HCEC 1CT (cell line): ENCODE data around the gene CREB3L1.
"Not testable (repeated sequence)": the region's sequence is repeated elsewhere in the genome, so short reads cannot be mapped to it uniquely, and the experiment has no call there.

Experiments used
- DNase-seq: peaks from one replicate; pipeline ENCODE4 v3.0.0-alpha.2; 2017

Gene CREB3L1

DNA sequence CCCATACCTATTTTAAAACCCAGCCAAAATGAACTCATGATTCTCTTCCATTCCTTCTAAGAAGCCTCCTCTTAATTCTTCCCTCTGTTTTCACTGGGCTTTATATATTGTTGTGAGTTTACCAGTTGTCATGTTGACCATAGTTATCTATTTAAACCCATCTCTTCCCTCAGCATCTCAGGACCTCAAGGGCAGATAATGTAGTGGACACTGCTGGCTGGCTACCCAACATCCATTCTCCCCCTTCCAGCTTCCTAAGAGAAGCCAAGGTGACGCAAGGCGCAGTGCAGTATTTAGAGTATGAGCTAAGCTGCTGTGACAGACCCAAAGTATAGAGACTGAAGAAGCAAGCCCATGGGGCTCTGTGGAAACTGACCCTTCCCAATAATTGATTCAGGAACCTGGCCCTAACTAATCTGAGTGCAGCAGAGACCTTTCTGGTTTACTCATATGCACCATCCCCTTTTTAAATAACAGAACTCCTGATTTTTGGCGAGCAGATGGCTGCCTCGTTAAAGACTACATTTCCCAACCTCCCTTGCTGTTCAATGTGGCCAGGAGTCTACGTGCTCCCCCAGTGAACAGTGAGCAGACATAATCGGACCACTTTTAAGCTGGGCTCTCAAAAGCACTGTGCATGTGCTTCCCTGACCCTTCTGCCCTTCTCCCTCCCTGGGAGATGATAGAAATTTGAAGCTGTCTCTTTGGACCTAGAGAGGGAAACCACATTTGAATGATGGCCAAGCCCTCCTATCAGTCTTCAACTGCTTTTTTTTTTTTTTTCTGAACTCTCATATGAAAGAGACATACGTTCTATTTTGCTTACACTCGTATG lies 28.1 kb upstream of the CREB3L1 start:
- peak; percentile 45 for DNase-seq

DNA sequence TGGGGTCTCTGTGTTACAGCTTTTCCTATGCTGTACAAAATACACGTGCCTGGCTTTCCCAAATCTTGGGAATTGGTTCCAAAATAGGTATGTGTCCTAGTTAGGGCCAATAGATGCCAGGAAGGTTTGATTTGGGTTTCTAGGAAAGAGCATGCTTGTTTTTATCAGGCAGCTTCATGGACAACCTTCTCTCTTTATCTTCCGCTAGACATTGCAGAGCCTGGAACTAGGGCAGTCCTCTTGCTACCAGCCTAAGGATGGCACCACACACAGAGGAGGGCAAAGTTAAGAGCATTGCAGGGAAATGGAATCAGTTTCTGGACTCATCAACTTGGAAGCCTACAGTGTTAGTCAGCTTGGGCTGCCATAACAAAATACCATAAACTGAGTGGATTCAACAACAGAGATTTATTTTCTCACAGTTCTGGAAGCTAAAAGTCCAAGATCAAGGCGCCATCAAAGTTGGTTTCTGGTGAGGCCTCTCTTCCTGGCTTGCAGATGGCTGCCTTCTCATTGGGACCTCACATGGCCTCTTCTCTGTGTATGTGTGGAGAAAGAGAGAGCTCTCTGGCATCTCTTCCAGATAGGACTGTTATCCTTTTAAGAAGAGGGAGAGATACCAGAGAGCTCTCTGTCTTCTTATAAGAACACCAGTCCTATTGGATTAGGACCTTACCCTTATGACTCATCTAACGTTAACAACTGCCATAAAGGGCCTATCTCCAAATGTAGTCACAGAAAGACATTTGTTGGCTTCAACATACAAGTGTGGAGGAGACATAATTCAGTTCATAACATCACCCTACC lies 27.3 kb upstream of the CREB3L1 start:
- peak; percentile 43 for DNase-seq

DNA sequence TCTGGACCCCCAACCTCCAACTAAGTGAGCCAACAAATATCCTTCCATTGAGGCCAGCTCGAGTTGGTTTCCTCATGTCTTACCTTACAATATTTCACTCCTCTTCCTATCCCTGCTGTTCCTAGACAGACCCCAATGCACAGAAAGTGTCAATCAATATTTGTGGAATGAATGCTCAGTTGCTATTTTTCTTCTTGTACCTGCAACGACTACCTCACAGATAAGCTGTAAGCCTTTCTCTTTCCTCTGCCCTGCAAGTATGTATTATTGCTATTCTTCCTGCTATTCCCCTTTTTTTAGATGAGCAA lies 26.8 kb upstream of the CREB3L1 start:
- no peak for DNase-seq

DNA sequence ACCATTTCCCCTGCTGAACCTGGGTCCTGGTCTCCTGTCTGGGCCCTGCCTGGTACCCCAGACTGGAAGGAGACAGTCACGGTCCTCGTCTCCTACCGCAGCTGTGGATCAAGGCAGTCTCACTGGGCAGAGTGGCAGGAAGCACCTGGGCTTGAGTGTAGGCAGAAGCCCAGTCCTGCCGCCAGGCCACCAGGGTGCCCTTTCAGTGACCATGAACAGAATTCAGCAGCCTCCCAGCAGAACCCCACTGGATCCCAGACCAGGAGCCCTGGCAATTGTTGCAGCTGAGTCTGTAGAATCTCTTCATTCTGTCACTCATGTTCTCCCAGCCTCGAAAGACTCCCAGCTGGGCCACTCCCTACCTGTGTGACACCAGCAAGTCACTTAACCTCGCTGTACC lies 25.5 kb upstream of the CREB3L1 start:
- DNase-seq = no peak

DNA sequence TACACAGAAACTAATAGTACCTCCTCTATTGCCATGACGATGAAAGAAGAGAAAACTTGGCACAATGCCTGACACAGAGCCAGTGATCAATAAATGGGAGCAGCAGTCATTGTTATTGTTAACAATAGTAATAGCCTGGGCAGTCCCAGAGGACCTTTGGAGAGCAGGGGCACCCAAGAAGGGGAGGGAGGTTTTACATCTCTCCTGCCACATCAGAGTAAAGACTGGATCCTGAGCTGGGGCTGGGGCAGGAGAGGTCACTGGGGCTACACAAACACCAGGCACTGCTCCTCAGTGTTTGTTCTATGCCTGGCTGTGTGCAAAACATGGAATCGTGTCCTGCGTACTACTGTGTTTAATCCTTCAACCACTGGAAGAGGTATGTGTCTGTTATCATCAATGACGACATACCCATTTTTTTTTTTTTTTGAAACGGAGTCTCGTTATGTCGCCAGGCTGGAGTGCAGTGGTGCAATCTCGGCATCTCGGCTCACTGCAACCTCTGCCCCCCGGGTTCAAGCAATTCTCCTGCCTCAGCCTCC lies 25.0 kb upstream of the CREB3L1 start:
- DNase-seq = no peak

DNA sequence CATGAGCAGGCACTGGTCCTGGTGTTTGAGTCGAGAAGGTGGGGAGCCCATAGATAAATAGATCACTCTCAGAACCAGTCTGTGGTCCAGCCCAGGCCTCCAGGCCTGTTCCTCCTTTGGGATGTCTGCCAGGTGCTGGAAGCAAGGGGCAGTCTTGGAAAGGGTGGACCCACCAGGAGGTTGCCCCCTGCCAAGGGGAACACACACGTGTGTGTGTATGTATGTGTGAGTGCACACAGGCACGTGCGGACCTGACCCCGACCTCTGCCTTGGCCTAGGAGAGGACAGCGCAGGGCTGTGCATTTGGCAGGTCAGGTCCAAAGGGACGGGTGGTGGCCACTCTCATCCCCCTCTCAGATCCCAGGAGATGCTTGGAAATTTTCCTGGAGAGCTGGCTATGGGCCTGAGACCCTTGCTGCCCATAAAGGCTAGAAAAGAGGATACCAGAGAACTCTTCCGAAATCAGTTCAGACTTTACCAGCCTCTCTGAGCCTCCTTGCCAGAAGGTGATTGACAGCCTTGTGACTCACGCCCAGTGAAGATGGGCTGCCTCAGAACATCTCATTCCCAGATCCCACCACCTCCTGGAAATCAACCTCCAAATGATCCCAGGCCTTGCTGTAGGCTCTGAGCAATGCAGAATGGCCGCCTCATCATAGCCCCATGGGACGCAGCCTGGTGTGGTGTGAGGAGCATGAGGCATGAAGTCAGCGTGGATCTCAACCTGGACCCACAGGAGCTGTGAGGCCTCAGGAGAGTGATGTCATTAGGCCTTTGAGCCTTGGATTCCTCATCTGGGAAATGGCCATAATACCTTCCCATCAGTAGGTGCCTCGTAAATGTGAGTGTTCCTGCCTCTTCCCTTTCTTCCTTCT lies 24.0 kb upstream of the CREB3L1 start:
- no peak for DNase-seq

DNA sequence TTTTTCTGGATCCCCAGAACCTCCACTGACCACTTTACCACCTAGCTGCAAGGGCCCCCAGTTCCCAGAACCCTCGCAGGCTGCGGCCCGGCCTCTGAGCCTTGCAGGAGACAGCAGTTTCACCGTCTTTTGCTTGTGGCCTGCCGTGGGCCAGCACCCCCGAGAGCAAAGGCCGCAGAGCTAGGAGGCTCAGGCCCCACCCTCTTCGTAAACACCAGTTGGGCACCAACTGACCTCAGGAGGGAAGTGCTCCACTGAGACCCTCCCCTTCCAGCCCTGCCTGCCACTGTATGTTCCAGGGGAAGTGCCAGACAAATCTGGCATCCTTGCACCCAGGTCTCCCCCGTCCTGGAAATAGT lies 23.4 kb upstream of the CREB3L1 start:
- no peak for DNase-seq

DNA sequence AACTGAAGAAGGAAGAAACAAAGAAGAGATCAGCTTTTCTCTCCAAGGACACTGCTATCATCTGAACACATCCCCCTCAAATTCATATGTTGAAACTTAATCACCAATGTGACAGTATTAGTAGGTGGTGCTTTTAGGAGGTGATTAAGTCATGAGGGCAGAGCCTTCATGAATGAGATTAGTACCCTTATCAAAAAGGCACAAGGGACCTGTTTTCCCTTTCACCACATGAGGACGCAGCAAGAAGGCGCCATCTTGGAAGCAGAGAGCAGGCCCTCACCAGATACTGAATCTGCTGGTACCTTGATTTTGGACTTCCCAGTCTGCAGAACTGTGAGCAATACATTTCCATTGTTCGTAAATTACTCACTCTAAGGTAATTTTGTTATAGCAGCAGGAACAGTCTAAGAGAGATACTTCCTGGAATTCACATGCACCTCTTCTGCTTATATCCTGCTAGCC lies 20.9 kb upstream of the CREB3L1 start:
- DNase-seq = no peak

DNA sequence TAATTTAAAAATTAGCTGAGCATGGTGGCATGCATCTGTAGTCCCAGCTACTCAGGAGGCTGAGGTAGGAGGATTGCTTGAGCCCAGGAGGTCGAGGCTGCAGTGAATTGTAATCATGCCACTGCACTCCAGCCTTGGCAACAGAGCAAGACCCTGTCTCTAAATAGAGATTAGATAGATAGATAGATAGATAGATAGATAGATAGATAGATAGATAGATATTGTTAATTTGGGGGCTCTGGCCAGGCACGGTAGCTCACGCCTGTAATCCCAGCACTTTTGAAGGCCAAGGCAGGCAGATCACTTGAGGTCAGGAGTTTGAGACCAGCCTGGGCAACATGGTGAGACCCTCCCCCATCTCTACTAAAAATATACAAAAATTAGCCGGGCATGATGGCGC lies 18.1 kb upstream of the CREB3L1 start:
- DNase-seq = not testable (repeated sequence)

DNA sequence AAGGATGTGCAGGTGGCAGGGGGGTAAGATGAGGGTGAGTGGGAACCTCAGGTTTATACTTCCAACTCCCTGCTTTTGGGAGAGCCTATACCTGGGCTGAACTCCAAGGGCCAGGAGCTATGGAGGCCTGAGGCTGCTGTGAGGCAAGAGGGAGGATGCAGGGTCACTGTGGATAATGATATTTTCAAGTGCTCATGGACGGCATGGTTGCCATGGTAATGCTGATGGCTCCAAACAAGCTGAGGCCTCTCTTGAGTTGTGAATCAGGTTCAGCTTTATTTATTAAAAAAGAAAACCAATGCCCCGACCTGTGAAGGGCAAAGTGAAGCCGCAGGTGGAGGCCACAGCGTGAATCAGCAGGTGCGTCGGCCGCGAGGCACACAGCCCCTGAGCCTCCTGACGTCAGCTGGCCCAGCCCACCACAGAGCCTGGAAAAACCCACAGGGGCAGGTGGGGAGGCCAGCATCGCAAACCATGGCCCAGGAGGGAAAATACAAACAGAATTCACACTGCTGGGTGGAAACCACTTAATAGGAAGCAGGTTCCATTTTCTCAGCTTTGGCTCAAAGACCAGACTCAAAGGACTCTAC lies 17.4 kb upstream of the CREB3L1 start:
- DNase-seq = no peak

DNA sequence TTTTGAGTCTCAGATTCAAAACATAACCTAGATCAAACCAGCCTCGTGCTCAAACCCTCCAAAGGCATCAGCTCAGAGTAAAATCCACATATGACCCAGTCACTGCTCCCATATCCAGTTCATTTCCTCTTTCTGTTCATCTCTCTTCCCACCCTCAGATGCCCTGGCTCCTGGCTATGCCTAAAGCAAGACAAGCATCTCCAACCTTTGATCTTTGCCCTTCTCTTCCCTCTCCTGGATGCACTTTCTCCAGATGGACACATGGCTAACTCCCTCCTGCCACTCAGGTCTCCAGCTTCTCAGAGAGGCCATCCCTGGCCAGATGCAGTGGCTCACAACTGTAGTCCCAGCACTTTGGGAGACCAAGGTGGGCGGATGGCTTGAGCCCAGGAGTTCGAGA lies 14.3 kb upstream of the CREB3L1 start:
- DNase-seq = no peak

DNA sequence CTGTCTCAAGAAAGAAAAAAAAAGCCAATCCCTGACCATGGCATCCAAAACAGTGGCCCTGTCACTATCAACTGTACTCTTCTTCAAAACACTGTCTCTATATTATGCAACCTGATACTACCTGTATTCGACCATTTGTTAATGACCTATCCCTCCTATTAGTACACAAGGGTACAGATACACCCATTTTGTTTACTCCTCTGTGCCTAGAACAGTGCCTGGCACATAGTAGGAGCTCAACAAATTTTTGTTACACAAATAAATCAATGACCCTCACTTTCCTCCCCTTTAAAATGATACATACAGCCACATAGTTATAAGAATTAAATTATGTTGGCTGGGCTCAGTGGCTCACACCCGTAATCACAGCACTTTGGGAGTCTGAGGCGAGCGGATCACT lies 13.4 kb upstream of the CREB3L1 start:
- no peak for DNase-seq

DNA sequence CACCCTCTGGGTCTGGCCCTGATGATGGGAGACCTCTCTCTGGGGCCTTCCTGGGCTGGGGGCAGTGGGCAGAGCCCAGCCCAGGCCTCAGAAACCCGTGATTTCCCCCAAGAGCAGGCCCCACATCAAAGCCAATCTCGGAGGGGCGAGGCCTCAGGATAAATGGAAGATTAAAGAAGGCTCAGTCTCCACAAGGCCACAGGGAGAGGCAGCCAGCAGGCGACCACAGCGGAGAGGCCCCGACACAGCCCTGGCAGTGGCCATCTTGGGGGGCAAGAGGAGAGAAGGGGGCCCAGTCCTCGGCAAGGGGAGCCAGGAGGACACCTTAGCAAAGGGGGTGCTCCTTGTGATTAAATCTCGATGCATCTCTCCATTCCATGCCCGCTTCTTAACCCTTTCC lies 12.5 kb upstream of the CREB3L1 start:
- DNase-seq = no peak

DNA sequence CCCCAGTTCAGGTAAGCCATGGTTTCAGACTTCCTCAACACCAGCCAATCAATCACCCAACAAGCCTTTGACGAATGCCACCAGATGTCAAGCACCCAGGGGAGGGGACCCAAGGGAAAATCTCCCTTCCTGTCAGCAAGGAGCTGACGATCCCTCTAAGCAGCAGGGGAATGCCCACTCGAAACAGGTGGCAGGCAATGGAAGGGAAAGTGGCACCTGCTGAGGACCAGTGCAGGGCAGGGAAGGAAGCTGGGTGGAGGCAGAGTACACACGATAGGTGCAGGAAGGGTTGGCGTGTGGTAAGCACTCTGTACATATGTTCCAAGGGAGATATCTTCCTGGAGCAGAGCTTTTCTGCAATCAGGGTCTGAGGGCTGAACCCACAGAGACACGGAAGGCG lies 11.7 kb upstream of the CREB3L1 start:
- no peak for DNase-seq

DNA sequence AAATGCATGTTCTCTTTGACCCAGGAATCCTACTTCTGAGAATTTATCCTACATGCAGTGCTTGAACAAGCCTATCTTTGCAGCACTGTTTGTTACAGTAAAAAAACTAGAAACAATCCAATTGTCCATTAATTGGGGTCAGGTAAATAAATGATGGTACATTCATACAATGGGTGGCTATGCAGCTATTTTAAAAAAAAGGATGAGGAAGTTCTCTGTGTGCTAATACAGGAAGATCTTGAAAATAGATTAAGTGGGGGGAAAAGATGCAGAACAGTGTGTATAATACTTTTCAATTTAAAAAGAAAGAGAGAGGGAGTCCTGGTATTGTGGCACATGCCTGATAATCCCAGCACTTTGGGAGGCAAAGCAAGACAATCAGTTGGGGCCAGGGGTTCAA lies 9.5 kb upstream of the CREB3L1 start:
- no peak for DNase-seq

DNA sequence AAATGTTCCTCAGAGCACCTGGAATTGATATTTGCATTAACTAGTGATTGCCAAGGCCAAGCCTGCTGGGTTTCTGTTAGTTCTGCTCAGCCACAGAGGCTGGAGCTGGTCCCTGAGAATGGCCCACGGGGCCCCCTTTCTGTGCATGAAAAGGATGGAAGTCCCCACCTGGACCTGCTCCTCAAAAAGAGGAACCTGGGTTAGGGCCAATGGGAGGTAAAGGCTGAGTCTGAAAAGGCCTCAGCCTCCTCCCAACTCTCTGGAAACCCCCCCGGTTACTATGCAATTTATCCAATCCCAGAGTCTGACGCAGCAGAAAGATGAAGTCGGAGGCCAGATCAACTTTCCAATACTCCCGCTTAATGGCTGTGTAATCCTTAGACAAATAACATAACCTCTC lies 6.8 kb upstream of the CREB3L1 start:
- DNase-seq = no peak

DNA sequence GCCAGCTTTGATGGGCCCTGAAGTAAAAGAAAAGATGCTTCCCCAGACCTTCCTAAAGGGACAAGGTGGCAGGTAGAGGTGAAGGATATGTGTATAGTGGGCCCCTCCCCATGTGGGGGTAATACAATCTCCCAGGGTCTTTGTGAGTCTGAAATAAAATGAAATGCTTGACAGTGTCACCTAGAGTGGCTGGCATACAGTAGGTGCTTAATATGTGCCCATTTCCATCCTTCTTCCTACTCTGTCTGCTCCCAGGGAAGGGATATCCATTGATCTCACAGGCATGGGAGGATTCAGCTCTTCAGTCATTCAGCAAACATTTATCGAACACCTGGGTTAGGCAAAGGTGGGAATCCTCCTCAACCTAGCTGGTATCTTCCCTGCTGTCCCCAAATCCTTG lies 6.1 kb upstream of the CREB3L1 start:
- DNase-seq = no peak

DNA sequence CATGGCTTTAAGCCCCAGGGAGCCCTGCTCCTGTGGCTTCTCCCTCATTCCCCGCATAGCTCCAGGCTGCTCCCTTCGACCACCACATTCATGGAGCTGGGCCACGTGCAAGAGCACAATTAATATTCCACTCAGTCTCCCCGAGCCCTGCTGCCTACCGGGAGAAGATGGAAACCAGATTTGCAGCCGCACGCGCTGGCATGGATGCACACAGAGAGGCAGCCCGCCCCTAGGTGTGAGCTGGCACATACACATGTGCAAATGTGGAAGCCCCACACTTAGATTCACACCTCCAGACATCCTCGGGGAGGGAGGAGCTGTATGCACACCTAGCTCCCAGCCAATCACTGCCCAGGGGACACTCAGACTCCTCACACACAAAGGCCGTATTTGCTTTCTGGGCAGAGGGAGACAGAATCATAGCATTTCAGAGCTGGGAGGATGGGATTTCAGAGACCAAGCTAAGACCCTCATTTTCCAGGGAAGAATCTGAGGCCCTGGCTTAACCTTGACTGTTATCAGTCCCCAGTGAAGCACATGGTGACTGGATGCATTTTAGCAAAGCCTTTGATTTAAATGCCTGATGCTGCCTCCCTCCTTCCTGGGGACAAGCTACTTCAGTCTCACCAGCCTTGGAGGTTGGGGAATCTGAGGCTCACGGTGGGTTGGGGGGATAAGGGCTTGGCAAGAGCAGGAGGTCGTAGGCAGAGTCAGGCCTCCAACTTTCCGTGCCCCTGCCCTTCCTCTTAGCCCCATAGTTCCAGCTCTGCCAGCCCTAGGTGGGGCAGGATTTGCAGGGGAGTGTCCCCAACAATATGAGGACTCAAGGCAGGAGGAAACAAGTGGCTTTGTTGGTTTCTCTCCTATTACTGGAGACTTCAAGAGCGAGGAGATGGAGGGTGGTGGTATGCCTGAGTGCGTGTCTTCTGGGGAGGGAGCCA lies 5.3 kb upstream of the CREB3L1 start:
- DNase-seq = no peak

DNA sequence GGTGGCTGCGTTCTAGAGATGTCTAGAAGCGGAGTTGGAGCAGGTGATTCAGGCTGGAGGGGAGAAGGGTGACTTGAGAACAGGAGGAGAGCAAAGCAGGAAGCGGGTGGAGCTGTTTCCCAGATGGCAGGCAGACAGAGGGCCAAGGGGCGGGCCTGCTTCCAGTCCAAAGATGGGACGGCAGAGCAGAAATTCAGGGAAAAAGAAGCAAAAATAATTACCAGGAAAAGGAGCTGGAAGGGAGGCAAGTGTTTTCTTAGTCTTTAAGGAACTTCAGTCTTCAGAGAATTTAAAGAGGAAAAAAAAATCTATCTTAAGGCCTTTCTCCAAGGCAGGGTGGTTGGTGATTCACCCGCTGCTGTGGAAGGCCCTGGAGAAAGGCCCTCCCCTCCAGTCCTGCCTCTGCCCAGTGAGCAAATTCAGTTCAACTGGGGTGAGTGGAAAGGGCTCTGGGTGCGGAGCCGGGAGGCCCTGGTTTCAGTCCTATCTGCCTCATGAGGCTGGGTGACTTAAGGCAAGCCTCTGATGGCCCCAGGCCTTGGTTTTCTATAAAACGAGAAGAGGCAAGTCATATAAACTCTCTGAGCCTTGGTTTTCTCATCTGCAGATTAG lies 4.5 kb upstream of the CREB3L1 start:
- DNase-seq = peak; percentile 82

DNA sequence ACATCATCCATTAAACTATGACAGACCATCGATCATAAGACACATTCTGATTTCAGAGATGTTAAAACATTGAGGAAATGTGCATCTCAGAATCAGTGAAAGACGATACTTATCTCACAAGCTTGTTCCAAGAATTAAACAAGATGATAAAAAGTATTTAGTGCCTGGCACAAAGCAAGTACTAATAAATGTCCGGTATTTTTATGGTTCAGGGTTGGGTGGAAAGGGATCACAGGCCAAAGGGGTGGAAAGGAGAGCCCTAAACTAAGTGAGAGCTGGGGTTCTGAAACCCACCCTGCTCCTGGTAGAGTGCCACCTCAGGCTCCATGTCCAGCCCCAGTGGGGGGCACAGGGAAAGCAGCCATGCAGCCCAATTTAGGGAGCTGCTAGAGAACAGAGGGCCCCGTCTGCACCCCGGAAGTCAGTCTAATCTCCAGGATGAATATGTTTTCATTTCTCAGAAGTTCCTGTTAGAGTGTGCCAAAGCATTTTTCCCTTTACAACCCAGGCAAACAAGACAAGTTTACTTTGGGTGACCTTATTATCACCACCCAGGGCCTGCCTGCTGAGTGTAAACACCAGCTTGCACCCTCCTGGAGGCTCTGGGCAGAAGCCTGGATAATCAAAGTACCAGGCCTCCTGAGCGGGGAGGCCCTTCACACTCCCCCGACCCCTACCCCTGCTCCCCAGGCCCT lies 3.8 kb upstream of the CREB3L1 start:
- peak; percentile 51 for DNase-seq
